Esophagus squamous epithelium (tissue), 5 donors: ENCODE data around the gene RHOV. TPM values are rescaled to one million over a fixed set of nuclear protein-coding genes. Genes with fewer than 3 reads are reported as not detected.

Experiments
- DNase-seq: peaks from one replicate; lab custom pipeline; 2025; lab: John Stamatoyannopoulos, UW
- H3K27ac ChIP-seq, 4 donors: fragments of 200-600 bp; sonication (generic); one replicate each; pipeline ENCODE4 v1.5.1; 2016 to 2019; ENCODE audit warnings: mild to moderate bottlenecking in 1 of 4
- H3K27me3 ChIP-seq, 4 donors: fragments of 200-600 bp; sonication (generic); 1 replicate in 3 of 4; 2 replicates in 1 of 4; pipeline versions ENCODE4 v1.5.1 to v1.6.0; 2017 to 2021; ENCODE audit warnings: antibody characterized with exemption in 1 of 4
- H3K36me3 ChIP-seq, 3 donors: fragments of 200-600 bp; sonication (generic); one replicate each; pipeline ENCODE4 v1.5.1; 2016 to 2019
- H3K4me1 ChIP-seq, 3 donors: fragments of 200-600 bp; sonication (generic); one replicate each; pipeline ENCODE4 v1.5.1; 2017 to 2019
- H3K4me3 ChIP-seq, 4 donors: fragments of 200-600 bp; sonication (generic); 1 replicate in 3 of 4; 2 replicates in 1 of 4; pipeline ENCODE4 v1.5.1; 2016 to 2019; ENCODE audit warnings: mild to moderate bottlenecking in 2 of 4, moderate library complexity in 1 of 4
- H3K9me3 ChIP-seq, 3 donors: fragments of 200-600 bp; sonication (generic); one replicate each; pipeline ENCODE4 v1.5.1; 2016 to 2019
- POLR2A ChIP-seq, 4 donors: fragments of 450-650 bp; IDR thresholded peaks; one replicate each; pipeline ENCODE4 v1.6.1; 2017; ENCODE audit warnings: antibody characterized with exemption in 4 of 4, mild to moderate bottlenecking in 4 of 4, moderate library complexity in 3 of 4
- WGBS, 2 donors: methylation state at CpG; one replicate each; pipeline ENCODE4 v1.1.5; 2018; 5-methylcytosine and 5-hydroxymethylcytosine counted together
- intact Hi-C: fragments of 100-400 bp; cut with DNase I; formaldehyde crosslinking; loops from one replicate; pipeline ENCODE4 v1.15.0; 2022
- total RNA-seq, 4 donors: library from RNA; depleted of rRNA; stranded (reverse); fragments of >200 nt; gene quantifications; one replicate each; pipeline ENCODE4 v1.1.0, GENCODE V29; 2016
- TF ChIP-seq, protein P1 (sequence below), 6 experiments: fragments of 450-650 bp in 4 of 6; fragments of 200-600 bp in 2 of 6; sonication (generic) in 2 of 6; IDR thresholded peaks; one replicate each; pipeline ENCODE4 v1.5.1; 2016 to 2019; ENCODE audit warnings: antibody characterized with exemption in 6 of 6, mild to moderate bottlenecking in 4 of 6, moderate library complexity in 4 of 6
- donor health status: DM: yes; HTN: yes; CAD: no.

RHOV gene
- total RNA-seq, 4 donors from 2014 or later, result 94.0 to 146 (median 123) TPM

- WGBS, 2 donors, result 100% methylated on average over 1 of the region's 2 CpGs; no CpG with 5 or more reads in 1 of the 2 donors
- intact Hi-C loops, result loop anchor here (5.0 kb wide), 1 partner anchor 35 kb away; no protein-coding TSS in a partner anchor
- no peak for TF ChIP-seq POLR2A (IDR thresholded peaks at IDR 0.05)
- TF ChIP-seq, protein P1, sequence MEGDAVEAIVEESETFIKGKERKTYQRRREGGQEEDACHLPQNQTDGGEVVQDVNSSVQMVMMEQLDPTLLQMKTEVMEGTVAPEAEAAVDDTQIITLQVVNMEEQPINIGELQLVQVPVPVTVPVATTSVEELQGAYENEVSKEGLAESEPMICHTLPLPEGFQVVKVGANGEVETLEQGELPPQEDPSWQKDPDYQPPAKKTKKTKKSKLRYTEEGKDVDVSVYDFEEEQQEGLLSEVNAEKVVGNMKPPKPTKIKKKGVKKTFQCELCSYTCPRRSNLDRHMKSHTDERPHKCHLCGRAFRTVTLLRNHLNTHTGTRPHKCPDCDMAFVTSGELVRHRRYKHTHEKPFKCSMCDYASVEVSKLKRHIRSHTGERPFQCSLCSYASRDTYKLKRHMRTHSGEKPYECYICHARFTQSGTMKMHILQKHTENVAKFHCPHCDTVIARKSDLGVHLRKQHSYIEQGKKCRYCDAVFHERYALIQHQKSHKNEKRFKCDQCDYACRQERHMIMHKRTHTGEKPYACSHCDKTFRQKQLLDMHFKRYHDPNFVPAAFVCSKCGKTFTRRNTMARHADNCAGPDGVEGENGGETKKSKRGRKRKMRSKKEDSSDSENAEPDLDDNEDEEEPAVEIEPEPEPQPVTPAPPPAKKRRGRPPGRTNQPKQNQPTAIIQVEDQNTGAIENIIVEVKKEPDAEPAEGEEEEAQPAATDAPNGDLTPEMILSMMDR (IDR thresholded peaks at IDR 0.05), result no peak
- H3K27me3 ChIP-seq, result no peaks in the 10 kb centered on the region
- H3K9me3 ChIP-seq, result no peaks in the 10 kb centered on the region
- peaks cover 0 to 17% (median 0%) of the 10 kb centered on the region in 3 donors for H3K36me3 ChIP-seq
- no peak for DNase-seq
- H3K27ac ChIP-seq, result peak overlapping the region in 2 of 4 donors; percentile 47 to 96
- H3K4me3 ChIP-seq, result no peak overlapping the region
- peaks cover 19 to 52% (median 25%) of the 10 kb centered on the region in 3 donors for H3K4me1 ChIP-seq
These were observed 18.5 kb upstream of the RHOV start for GRCh38 chr15:40892447-40893012.

DNA sequence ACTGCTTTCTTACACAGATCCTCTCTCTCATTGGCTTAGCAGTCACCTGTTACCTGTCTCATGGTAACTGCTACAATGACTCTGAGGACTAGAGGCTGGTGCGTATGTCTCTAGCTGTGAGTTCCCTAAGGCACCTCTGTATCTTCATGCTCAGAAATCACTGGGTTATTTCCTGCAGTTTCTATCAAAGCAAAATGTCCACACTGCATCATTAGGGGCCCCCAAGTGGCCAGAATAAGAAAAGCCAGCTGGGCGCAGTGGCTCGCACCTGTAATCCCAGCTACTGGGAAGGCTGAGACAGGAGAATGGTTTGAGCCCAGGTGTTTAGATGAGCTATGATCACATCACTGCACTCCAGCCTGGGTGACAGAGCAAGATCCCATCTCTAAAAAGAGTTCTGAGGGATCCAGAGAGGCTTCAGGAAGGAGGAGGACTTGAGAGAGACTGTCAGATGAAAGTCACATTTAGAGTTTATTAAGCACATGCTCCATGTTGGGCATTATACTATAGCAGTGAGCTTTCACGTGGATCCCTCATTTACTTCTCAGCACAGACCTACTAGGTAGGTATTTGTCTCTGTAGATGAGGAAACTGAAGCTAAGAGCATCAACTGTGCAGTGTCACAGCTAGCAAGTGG, 17.9 kb upstream of the RHOV start:
- peaks cover 19 to 52% (median 25%) of the 10 kb centered on the region in 3 donors for H3K4me1 ChIP-seq
- no peak overlapping the region for H3K4me3 ChIP-seq
- peak overlapping the region in 3 of 4 donors; percentile 18 to 60 (median 47) for H3K27ac ChIP-seq
- TF ChIP-seq, protein P1 (IDR thresholded peaks at IDR 0.05), result peak; percentile 60 to 82 (median 71)
- no peak for TF ChIP-seq POLR2A (IDR thresholded peaks at IDR 0.05)
- no peaks in the 10 kb centered on the region for H3K27me3 ChIP-seq
- no peaks in the 10 kb centered on the region for H3K9me3 ChIP-seq
- 10 to 12% methylated on average over 2 to 4 of the region's 4 CpGs for WGBS, 2 donors
- DNase-seq, result no peak
- intact Hi-C loops, result loop anchor here (5.0 kb wide), 1 partner anchor 35 kb away; no protein-coding TSS in a partner anchor
- peaks cover 0 to 11% (median 0%) of the 10 kb centered on the region in 3 donors for H3K36me3 ChIP-seq

DNA sequence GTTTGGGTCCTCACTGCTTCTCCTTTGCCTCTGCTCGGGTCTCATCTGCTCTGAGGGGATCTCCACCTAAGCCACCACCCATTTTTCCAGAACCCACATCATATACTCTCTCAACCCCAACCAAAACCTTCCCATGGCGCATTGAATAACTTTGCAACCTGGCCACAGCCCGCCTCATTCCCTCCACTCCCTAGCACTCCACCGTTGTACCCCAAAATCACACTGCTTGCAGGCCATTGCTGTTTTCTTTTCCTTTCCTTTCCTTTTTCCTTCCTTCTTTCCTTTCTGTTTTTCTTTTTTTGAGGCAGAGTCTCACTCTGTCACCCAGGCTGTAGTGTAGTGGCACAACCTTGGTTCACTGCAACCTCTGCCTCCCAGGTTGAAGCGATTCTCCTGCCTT, 17.1 kb upstream of the RHOV start:
- intact Hi-C loops, result loop anchor here (5.0 kb wide), 1 partner anchor 34 kb away; no protein-coding TSS in a partner anchor
- TF ChIP-seq POLR2A (IDR thresholded peaks at IDR 0.05), result no peak
- Histone ChIP-seq H3K9me3 (no peaks in the 10 kb centered on the region), H3K36me3 (peaks cover 0 to 4% (median 0%) of the 10 kb centered on the region in 3 donors), H3K27me3 (no peaks in the 10 kb centered on the region), H3K4me3 (no peak overlapping the region), H3K4me1 (peaks cover 19 to 46% (median 24%) of the 10 kb centered on the region in 3 donors), H3K27ac (peak overlapping the region in 3 of 4 donors; percentile 18 to 60 (median 47))
- DNase-seq, result no peak
- WGBS, 2 donors, result 82 to 87% methylated on average over 5 of the region's 5 CpGs

GRCh38 chr15:40889112-40889511, 15.1 kb upstream of the RHOV start:
- Histone ChIP-seq H3K4me1 (peaks cover 9 to 31% (median 12%) of the 10 kb centered on the region in 3 donors), H3K36me3 (no peaks in the 10 kb centered on the region), H3K27me3 (no peaks in the 10 kb centered on the region), H3K4me3 (no peak overlapping the region), H3K27ac (no peak overlapping the region), H3K9me3 (no peaks in the 10 kb centered on the region)
- TF ChIP-seq, protein P1 (IDR thresholded peaks at IDR 0.05), result no peak
- no peak for TF ChIP-seq POLR2A (IDR thresholded peaks at IDR 0.05)
- intact Hi-C loops, result no loop called here
- DNase-seq, result no peak

DNA sequence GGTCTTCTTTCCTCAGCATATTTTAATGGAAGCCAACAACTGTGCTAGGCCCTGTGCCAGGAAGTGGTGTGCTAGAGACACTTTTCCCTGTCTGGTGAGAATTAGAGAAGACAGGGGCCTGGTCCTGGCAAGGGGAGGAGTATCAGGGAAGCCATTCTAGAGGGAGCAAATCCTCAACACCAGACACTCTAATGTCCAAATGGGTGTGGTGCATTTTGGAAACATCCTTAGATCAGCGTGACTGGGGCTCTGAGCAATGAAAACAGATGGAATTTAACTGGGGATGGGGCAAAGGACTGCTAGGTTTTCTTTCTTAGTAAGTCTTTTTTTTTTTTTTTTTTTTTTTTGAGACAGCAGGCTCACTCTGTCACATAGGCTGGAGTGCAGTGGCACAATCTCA, 12.6 kb upstream of the RHOV start:
- TF ChIP-seq, protein P1 (IDR thresholded peaks at IDR 0.05), result no peak
- TF ChIP-seq POLR2A (IDR thresholded peaks at IDR 0.05), result no peak
- intact Hi-C loops, result no loop called here
- Histone ChIP-seq H3K36me3 (no peaks in the 10 kb centered on the region), H3K27me3 (no peaks in the 10 kb centered on the region), H3K27ac (no peak overlapping the region), H3K4me1 (peaks cover 0 to 6% (median 5%) of the 10 kb centered on the region in 3 donors), H3K4me3 (no peak overlapping the region), H3K9me3 (no peaks in the 10 kb centered on the region)
- WGBS, 2 donors, result 60 to 82% methylated on average over 1 of the region's 1 CpG
- DNase-seq, result no peak
